Measurements from ENCODE around the gene TNRC6A.
"Not testable (repeated sequence)": the region's sequence is repeated elsewhere in the genome, so short reads cannot be mapped to it uniquely, and the experiment has no call there.

TNRC6A gene

DNA sequence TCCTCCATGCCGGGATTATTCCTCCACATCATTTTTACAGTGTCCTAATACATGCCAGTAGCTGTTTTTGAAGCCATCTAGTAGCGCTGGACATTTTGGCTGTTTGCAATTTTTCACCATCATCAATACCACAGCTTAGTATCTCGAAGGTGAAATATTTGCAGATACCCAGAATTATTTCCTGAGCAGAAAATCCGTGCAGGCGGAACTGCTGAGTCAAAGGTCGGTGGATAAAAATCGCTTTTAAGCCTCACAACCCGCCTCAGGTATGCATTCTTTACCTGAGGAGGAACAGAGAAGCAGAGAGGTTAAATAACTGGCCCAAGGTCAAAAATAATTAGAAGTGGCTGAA, 584 bp upstream of the TNRC6A start:
- no peak for DNase-seq

DNA sequence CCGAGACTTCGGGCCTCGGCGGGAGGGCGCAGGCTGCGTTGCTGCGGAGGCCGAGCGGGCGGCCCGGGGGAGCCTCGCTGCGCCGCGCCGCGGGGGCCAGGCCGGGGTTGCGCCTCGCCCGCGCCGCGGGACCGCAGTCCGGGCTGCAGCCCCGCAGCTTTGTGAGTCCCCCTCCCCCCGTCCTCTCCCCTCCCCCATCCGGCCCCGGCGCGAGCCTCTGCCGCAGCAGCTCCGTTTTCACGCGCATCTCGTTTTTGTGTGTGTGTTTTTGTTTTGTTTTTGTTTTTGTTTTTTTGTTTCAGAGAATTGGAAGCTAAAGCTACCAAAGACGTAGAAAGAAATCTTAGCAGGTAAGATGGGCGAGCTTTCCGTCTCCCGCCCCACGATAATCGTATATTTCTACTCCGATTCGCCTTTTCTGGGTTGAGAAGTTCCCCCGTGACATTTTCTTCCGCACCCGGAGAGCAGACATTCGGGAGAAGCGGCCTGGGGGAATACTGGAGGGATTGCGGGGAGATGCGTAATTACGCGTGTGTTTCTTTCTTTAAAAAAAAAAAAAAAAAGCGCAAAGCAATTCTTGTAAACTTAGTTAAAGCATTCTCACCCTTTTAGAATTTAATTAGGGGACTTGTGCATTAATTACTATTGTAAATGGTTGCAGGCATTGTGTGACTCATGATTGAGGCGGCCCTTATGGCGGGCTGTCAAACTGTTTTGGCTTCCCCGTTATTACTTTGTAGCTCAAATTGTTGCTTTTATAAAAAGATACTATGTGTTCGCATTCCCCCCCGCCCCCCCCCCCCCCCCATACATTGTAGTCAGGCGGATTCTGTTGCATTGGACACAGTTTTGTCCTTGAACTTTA, 732 bp downstream of the TNRC6A start:
- DNase-seq = no peak

DNA sequence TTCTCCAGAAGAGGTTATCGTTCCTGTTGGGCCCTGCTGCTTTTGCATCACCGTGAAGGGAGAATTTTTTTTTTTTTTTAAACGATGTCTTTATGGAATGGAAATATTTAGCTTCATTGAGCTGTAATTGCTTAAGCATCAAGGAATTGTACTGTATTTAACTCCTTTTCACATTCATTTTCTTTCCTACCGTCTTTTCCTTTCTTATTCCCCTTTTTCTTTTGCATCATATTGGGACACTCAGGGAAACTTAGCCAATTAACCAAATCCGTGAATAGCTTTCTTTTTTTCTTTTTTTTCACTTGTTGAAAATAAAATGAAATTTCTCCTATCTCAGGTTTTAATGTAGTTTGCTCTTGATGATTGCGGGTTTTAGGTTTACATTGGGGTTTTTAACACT, 1.5 kb downstream of the TNRC6A start:
- no peak for DNase-seq

GRCh38 chr16:24731722-24732419, 2.4 kb downstream of the TNRC6A start:
- DNase-seq = no peak

DNA sequence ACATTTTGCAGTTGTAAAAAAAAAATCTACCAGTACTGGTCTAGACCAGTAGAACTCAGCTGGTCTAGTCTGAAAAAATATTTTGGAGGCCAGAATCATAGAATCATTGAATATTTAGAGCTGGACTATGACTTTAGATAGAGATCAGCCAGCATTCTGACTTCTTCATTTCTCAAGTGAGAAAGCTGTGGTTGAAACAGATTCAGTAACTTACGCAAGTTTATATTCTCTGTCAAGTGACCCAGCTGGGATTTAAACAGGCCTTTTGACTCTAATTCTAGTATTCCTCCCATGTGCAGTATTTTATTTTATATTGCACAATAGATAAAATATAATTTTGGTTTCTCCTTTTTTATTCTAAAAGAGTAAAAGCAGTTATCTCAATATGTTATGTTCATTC, 4.9 kb downstream of the TNRC6A start:
- no peak for DNase-seq

GRCh38 chr16:24736758-24737157, 7.3 kb downstream of the TNRC6A start:
- DNase-seq = no peak

GRCh38 chr16:24737391-24737871, 8.0 kb downstream of the TNRC6A start:
- DNase-seq = no peak

GRCh38 chr16:24737916-24738594, 8.6 kb downstream of the TNRC6A start:
- DNase-seq = no peak

GRCh38 chr16:24738895-24739294, 9.4 kb downstream of the TNRC6A start:
- no peak for DNase-seq

- no peak for DNase-seq
Observed at GRCh38 chr16:24741862-24742261, 12.4 kb downstream of the TNRC6A start.

GRCh38 chr16:24742610-24743009, 13.2 kb downstream of the TNRC6A start:
- DNase-seq = not testable (repeated sequence)

DNA sequence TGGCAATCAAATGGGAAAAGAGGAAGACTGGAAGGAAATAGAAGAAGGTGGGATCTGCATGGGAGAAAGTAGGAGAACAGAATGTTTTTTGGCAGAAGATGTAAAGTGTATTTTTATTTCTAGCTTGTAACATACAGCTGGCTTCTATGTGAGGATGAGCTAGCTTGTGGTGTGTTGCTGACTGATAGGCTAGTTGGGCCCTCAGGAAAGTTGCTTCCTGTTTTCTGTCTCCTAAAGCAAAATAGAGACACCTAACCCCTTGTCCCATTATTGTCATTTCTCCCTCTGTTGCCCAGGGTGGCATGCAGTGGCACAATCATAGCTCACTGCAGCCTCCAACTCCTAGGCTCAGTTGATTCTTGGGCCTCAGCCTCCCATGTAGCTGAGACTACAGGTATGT, 15.9 kb downstream of the TNRC6A start:
- DNase-seq = no peak

DNA sequence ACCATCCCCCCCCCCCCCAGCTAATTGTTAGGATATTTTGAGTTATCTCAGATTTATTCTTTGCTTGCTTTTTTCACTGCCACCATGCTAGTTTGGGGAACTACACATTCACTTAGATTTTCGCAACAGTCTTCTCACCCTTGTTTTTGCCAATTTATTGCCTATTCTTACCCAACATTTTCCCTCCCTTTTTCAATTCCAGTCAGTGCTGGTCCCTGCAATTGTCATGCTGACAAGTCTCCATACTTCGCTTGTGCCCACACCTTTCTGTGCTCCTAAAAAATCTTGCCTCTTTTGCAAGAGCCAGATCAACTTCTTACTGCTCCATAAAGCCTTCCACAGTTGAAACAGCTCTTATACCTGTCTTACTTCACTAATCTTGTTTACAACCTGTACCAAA, 16.3 kb downstream of the TNRC6A start:
- DNase-seq = no peak

- DNase-seq = no peak
Observed at GRCh38 chr16:24747441-24747840, 18.0 kb downstream of the TNRC6A start.

DNA sequence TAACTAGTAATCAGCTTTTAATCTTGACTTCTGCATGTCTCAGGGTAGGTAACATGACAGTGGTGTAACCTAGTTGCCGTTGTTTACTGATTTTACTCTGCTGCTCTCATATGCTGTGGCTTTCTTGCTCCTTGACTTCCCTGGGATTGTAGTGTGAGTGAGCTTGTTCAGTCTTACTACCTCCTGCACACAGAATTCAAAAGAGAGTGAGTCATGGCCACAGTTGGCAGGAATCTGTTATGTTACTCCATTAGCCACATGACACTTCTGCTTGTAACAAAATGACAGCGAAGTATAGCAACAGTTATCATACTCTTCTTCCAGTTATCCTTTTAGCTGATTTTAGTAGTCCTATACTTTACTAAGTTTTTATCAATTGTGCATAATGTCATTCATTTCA, 18.8 kb downstream of the TNRC6A start:
- DNase-seq = no peak

- DNase-seq = no peak
Observed at GRCh38 chr16:24749310-24749709, 19.9 kb downstream of the TNRC6A start.

- not testable (repeated sequence) for DNase-seq
Observed at GRCh38 chr16:24749872-24750271, 20.4 kb downstream of the TNRC6A start.

DNA sequence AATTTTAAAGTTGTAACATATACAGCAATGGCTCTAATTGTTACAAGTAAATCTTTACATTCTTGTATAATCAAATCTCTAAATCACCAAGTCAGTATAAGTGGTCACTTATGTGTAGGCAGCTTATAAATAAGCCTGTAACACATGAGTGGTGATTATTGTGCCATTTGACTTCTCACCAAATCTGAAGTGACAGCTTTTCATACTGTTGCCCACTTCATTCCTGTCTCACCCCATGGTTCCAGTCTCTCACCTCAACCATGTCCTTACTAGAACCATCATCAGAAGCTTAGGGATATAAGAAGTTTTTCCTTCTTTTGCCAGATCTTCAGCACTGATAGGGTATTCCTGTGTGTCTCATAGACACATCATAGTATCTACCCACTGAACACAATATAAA, 23.5 kb downstream of the TNRC6A start:
- DNase-seq = no peak

DNA sequence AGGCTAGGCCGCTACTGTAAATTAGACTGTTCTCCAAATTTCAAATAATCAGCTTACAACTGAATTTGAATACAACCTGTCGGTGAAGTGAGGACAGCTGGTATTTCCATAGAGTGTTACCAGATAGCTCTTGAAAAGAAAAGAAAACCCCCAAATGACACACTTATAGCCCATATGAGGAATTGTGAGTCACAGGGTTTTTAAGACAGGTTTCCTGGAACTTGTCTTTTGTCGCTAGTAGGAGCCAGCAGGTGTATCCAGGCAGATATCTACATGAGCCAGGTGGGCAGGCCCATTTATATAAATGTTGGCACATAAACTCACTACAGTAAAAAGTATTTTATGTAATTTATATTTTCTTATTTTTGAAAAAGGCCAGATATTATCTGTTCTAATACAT, 24.0 kb downstream of the TNRC6A start:
- DNase-seq = no peak

GRCh38 chr16:24754543-24754942, 25.1 kb downstream of the TNRC6A start:
- no peak for DNase-seq

DNA sequence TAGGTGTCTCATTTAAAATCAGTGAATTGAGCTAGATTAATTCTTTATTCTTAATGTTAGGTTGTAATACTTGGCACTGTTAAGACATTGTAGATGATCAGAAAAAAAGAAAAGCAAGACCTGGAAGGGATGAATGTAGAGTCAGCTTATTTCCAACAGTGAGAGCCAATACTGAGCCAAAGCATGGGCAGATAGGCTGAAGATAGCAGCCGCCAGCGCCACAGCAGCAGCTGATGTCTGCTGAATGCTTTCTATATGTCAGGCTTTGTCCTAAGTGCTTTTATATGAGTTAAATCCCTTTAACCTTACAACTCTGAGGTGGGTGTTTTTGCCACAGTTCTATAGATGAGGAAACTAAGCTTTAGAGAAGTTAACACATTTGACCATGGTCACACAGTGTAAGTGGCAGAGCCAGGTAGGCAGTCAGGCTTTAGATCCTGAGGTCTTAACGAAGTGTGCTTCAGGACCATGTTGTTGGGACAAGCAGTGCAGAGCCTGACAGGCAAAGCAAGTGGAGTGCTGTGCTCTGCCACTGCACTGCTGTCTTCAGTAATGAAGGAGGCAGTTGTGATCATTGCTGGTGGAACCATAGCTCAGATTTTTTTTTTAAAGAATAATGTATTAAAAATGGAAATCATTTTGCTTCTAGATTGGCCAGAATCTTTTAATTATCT, 25.9 kb downstream of the TNRC6A start:
- DNase-seq = no peak

DNA sequence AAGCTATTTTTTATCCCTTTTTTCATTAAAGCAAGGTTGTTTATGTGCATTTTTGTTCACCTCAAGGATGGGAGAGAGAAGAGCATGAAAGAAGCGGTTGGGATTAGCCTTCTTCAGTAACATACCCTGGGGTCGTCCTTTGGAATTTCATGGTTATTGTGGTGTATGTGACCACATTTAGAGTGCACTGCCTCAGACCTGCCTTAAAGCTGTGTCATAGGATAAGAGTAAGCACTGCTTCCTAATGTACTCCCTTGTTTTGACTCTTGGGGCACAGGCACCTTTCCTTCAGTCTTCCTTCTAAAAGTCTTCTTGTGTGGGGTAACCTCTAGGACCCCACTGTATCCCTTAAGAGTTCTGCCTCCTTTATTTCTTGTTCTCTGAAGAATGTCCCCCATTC, 28.9 kb downstream of the TNRC6A start:
- no peak for DNase-seq

DNA sequence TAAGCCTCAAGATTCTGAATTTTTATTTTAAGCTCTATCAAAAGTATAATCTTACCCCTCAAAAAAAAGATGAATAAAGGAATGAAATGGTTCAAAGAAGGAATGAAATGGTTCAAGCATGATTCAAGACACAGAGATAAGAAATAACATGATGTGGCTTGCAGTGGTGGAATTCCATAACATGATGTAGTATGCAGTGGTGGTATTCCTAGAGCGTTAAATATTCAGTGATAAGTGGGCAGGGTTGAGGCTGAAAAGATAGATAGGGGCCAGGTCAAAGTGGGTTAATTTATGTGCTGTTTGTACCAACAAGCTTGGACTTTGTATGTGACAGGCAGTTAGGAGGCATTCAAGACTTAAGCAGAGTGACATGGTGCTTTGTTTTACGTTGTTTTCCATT, 29.6 kb downstream of the TNRC6A start:
- DNase-seq = no peak
